Upper lobe of left lung (tissue), 4 donors: ENCODE measurements around the gene FNDC3A.

Experiments
- EP300 ChIP-seq, 4 donors: sonication (generic); formaldehyde crosslinking; IDR thresholded peaks; one replicate each; pipeline ENCODE4 v1.5.1; 2017; ENCODE audit warnings: antibody characterized with exemption in 4 of 4, control low read depth in 2 of 4
- POLR2A ChIP-seq, 4 donors: fragments of 450-650 bp; IDR thresholded peaks; one replicate each; pipeline ENCODE4 v1.5.1; 2016 to 2017; ENCODE audit warnings: antibody characterized with exemption in 4 of 4, mild to moderate bottlenecking in 2 of 4
- POLR2AphosphoS5 ChIP-seq, 2 donors: sonication (generic); formaldehyde crosslinking; IDR thresholded peaks; one replicate each; pipeline ENCODE4 v1.5.1; 2017; ENCODE audit warnings: antibody characterized with exemption in 2 of 2
- TF ChIP-seq, protein P1 (sequence below), 6 experiments: fragments of 450-650 bp in 4 of 6; fragments of 200-600 bp in 2 of 6; sonication (generic) in 2 of 6; IDR thresholded peaks; one replicate each; pipeline ENCODE4 v1.5.1; 2016 to 2019; ENCODE audit warnings: antibody characterized with exemption in 6 of 6

DNA sequence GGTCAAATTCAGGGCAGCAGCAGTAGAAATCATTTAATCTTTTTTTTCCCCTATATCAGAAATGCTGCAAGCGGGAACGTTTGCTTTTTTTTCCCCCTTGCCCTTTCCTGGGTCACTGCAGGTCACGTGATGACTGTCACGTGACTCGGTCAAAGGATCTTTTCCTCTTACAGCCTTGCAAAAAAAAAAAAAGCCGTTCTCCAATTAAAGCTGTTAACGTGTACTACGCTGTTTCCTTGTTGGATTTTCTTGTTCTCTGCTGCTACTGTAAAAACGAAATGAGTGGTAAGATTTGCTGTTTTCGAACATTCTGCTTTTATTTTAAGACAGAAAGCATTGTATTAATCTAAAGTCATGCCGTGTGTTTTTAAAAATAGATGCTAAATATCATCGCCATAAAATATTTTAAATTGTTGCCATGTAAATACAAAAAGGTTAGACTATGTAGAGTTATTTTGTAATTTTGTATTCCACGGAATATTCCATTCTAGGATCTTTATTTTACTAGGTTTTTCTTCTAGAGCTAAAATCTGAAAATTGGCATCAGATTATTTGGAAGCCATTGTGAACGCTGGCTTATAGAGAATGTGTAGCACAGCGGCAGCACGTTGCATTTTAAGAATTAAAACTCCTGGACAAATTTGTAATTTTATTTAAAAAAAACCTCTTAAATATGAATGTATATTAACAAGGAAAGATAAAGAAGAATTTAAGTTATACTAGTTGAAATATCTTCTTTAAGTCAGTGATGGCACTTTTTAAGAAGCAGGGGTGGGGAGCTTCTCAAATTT, 134.6 kb downstream of the FNDC3A start:
- TF ChIP-seq POLR2A (IDR thresholded peaks at IDR 0.05) (peak in 1 of 4 donors; percentile 21), EP300 (IDR thresholded peaks at IDR 0.05) (no peak), POLR2AphosphoS5 (IDR thresholded peaks at IDR 0.05) (peak in 1 of 2 donors; percentile 23)
- TF ChIP-seq, protein P1, sequence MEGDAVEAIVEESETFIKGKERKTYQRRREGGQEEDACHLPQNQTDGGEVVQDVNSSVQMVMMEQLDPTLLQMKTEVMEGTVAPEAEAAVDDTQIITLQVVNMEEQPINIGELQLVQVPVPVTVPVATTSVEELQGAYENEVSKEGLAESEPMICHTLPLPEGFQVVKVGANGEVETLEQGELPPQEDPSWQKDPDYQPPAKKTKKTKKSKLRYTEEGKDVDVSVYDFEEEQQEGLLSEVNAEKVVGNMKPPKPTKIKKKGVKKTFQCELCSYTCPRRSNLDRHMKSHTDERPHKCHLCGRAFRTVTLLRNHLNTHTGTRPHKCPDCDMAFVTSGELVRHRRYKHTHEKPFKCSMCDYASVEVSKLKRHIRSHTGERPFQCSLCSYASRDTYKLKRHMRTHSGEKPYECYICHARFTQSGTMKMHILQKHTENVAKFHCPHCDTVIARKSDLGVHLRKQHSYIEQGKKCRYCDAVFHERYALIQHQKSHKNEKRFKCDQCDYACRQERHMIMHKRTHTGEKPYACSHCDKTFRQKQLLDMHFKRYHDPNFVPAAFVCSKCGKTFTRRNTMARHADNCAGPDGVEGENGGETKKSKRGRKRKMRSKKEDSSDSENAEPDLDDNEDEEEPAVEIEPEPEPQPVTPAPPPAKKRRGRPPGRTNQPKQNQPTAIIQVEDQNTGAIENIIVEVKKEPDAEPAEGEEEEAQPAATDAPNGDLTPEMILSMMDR (IDR thresholded peaks at IDR 0.05) = no peak
